ENCODE results near the gene DHRS13. TPM values are rescaled to one million over a fixed set of nuclear protein-coding genes. Genes with fewer than 3 reads are reported as not detected.

DHRS13 gene
- total RNA-seq, 2 donors from 2014 or later, result 8.7 to 22.8 TPM

GRCh38 chr17:28929787-28930186 lies 26.9 kb upstream of the DHRS13 start:
- Histone ChIP-seq H3K36me3 (no peaks in the 10 kb centered on the region), H3K27me3 (no peaks in the 10 kb centered on the region), H3K9ac (ENCODE audit: low read depth in 2 of 2, low read length in 2 of 2) (no peak overlapping the region), H3K9me3 (no peaks in the 10 kb centered on the region), H3K27ac (no peak overlapping the region), H3K4me3 (no peak overlapping the region), H3K4me1 (no peaks in the 10 kb centered on the region)
- no peak for TF ChIP-seq CTCF (IDR thresholded peaks at IDR 0.05)
- intact Hi-C loops (cut with DNase I), result no loop called here
- no peak for DNase-seq

- H3K4me3 ChIP-seq, result no peak overlapping the region
- no peak overlapping the region for H3K27ac ChIP-seq
- H3K36me3 ChIP-seq, result peaks cover 5% of the 10 kb centered on the region
- H3K9me3 ChIP-seq, result no peaks in the 10 kb centered on the region
- no peaks in the 10 kb centered on the region for H3K27me3 ChIP-seq
- no peak overlapping the region for H3K9ac ChIP-seq (ENCODE audit: low read depth in 2 of 2, low read length in 2 of 2)
- no peaks in the 10 kb centered on the region for H3K4me1 ChIP-seq
- TF ChIP-seq CTCF (IDR thresholded peaks at IDR 0.05), result no peak
- intact Hi-C loops (cut with DNase I), result no loop called here
- DNase-seq, result no peak
Measured at GRCh38 chr17:28928061-28928460, 25.2 kb upstream of the DHRS13 start.

- H3K27me3 ChIP-seq, result no peaks in the 10 kb centered on the region
- intact Hi-C loops (cut with DNase I), result no loop called here
- no peak for TF ChIP-seq CTCF (IDR thresholded peaks at IDR 0.05)
- no peak overlapping the region for H3K4me3 ChIP-seq
- DNase-seq, result no peak
- peaks cover 5% of the 10 kb centered on the region for H3K36me3 ChIP-seq
- no peaks in the 10 kb centered on the region for H3K9me3 ChIP-seq
- H3K27ac ChIP-seq, result peak overlapping the region; percentile 57
- H3K4me1 ChIP-seq, result no peaks in the 10 kb centered on the region
- no peak overlapping the region for H3K9ac ChIP-seq (ENCODE audit: low read depth in 2 of 2, low read length in 2 of 2)
Measured at GRCh38 chr17:28926786-28927185, 23.9 kb upstream of the DHRS13 start.

GRCh38 chr17:28926366-28926765 lies 23.5 kb upstream of the DHRS13 start:
- intact Hi-C loops (cut with DNase I), result no loop called here
- no peaks in the 10 kb centered on the region for H3K4me1 ChIP-seq
- no peak for DNase-seq
- no peak for TF ChIP-seq CTCF (IDR thresholded peaks at IDR 0.05)
- no peak overlapping the region for H3K9ac ChIP-seq (ENCODE audit: low read depth in 2 of 2, low read length in 2 of 2)
- H3K9me3 ChIP-seq, result no peaks in the 10 kb centered on the region
- H3K27me3 ChIP-seq, result no peaks in the 10 kb centered on the region
- peaks cover 5% of the 10 kb centered on the region for H3K36me3 ChIP-seq
- no peak overlapping the region for H3K4me3 ChIP-seq
- H3K27ac ChIP-seq, result peak overlapping the region; percentile 57

GRCh38 chr17:28925912-28926365 lies 23.1 kb upstream of the DHRS13 start:
- Histone ChIP-seq H3K27me3 (no peaks in the 10 kb centered on the region), H3K36me3 (peaks cover 5% of the 10 kb centered on the region), H3K4me1 (no peaks in the 10 kb centered on the region), H3K9ac (ENCODE audit: low read depth in 2 of 2, low read length in 2 of 2) (no peak overlapping the region), H3K27ac (peak overlapping the region; percentile 54), H3K9me3 (no peaks in the 10 kb centered on the region), H3K4me3 (no peak overlapping the region)
- intact Hi-C loops (cut with DNase I), result no loop called here
- no peak for DNase-seq
- no peak for TF ChIP-seq CTCF (IDR thresholded peaks at IDR 0.05)

DNA sequence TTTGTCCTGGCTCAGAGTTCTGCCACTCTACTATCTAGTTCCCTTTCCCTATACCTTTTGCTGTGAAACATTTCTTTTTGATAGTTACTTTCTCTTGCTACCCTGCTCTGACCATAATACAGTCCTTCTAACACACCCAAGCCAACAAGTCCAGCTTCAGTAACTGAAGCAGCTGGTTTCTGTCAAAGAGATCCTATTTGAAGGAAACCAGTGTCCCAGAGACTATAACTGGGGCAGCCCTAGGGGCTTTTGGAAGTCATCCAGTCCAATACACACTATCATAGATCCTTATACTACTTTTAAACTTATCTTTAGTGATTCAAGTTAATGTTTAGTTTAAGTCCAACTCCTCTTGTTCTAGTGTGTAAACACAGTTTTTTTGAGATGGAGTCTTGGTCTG lies 17.3 kb upstream of the DHRS13 start:
- TF ChIP-seq CTCF (IDR thresholded peaks at IDR 0.05), result no peak
- no peaks in the 10 kb centered on the region for H3K9me3 ChIP-seq
- H3K9ac ChIP-seq (ENCODE audit: low read depth in 2 of 2, low read length in 2 of 2), result no peak overlapping the region
- H3K4me1 ChIP-seq, result no peaks in the 10 kb centered on the region
- no peaks in the 10 kb centered on the region for H3K27me3 ChIP-seq
- no peak for DNase-seq
- intact Hi-C loops (cut with DNase I), result no loop called here
- H3K27ac ChIP-seq, result no peak overlapping the region
- H3K4me3 ChIP-seq, result no peak overlapping the region
- H3K36me3 ChIP-seq, result peaks cover 18% of the 10 kb centered on the region
